Epithelial cell of esophagus (primary cell): ENCODE data around the gene CCL25.

Experiments used
- DNase-seq: peaks from one replicate; pipeline ENCODE4 v3.0.0; 2010; ENCODE audit warnings: low read depth
- H3K4me3 ChIP-seq: 2 replicates; pipeline ENCODE4 v1.5.1; 2011; ENCODE audit warnings: mild to moderate bottlenecking, low read length, control low read depth
- TF ChIP-seq, protein P1 (sequence below): IDR thresholded peaks from 2 replicates; pipeline ENCODE4 v1.5.1; 2011; ENCODE audit warnings: low read depth, mild to moderate bottlenecking, low read length, control low read depth, inconsistent platforms; ENCODE audit not compliant: insufficient read depth; ENCODE audit errors: missing control alignments

Gene CCL25

DNA sequence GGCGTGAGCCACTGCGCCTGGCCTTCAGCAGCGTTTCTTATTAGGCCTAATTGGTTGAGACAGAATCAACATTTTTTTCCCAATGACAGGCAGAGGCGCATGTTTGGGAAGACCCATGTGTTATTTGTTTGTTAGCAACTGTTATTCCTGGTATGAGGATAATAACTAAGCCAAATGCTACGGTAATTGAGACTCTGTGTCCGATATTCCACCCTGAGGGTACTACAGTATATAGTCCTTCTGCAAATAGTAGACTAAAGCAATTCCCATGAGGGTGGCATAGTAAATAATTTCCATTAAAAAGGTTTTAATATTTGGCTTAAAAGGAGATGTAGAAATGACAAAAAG lies 18.4 kb upstream of the CCL25 start:
- no peak overlapping the region for H3K4me3 ChIP-seq
- TF ChIP-seq, protein P1, sequence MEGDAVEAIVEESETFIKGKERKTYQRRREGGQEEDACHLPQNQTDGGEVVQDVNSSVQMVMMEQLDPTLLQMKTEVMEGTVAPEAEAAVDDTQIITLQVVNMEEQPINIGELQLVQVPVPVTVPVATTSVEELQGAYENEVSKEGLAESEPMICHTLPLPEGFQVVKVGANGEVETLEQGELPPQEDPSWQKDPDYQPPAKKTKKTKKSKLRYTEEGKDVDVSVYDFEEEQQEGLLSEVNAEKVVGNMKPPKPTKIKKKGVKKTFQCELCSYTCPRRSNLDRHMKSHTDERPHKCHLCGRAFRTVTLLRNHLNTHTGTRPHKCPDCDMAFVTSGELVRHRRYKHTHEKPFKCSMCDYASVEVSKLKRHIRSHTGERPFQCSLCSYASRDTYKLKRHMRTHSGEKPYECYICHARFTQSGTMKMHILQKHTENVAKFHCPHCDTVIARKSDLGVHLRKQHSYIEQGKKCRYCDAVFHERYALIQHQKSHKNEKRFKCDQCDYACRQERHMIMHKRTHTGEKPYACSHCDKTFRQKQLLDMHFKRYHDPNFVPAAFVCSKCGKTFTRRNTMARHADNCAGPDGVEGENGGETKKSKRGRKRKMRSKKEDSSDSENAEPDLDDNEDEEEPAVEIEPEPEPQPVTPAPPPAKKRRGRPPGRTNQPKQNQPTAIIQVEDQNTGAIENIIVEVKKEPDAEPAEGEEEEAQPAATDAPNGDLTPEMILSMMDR = no peak
- no peak for DNase-seq

GRCh38 chr19:8036434-8037099 lies 16.0 kb upstream of the CCL25 start:
- TF ChIP-seq, protein P1 = no peak
- H3K4me3 ChIP-seq = no peak overlapping the region
- DNase-seq = no peak

DNA sequence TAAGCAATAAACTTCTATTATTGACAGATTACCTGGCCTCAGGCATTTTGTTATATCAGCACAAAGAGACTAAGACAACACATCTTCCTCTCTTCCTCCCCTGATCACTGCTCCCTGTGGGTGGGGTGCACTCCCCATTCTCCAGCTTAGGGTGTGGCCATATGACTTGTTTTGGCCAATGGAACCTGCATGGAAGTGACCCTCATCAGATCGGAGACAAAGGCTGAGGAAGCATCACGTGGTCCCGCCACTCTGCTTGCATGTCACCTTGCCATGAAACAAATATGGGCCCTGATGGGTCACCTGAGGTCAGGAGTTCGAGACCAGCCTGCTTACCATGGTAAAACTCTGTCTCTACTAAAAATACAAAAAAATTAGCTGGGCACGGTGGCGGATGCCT lies 13.7 kb upstream of the CCL25 start:
- DNase-seq = no peak
- TF ChIP-seq, protein P1 = no peak
- no peak overlapping the region for H3K4me3 ChIP-seq

- DNase-seq = no peak
- TF ChIP-seq, protein P1 = no peak
These were observed 13.3 kb upstream of the CCL25 start for GRCh38 chr19:8039231-8039630.

GRCh38 chr19:8041531-8041931 lies 11.0 kb upstream of the CCL25 start:
- TF ChIP-seq, protein P1 = no peak
- H3K4me3 ChIP-seq = no peak overlapping the region
- DNase-seq = no peak

More at GRCh38 chr19:8039231-8039630, 13.3 kb upstream of the CCL25 start:
- H3K4me3 ChIP-seq = no peak overlapping the region

GRCh38 chr19:8042900-8043299 lies 9.7 kb upstream of the CCL25 start:
- TF ChIP-seq, protein P1 = no peak
- no peak overlapping the region for H3K4me3 ChIP-seq
- no peak for DNase-seq

GRCh38 chr19:8044018-8044417 lies 8.5 kb upstream of the CCL25 start:
- H3K4me3 ChIP-seq = no peak overlapping the region
- TF ChIP-seq, protein P1 = no peak
- DNase-seq = no peak
